ENCODE measurements around the gene MCC.

GRCh38 chr5:113448252-113448651 lies 40.0 kb downstream of the MCC start:
- TF ChIP-seq CTCF (conservative IDR thresholded peaks at IDR 0.05; ENCODE audit: low read length) (no peak), EZH2phosphoT487 (IDR thresholded peaks at IDR 0.05; ENCODE audit: borderline replicate concordance, low read depth, low read length) (no peak)
